Measurements from ENCODE around the gene COL18A1.
"Not testable (repeated sequence)": the region's sequence is repeated elsewhere in the genome, so short reads cannot be mapped to it uniquely, and the experiment has no call there.

COL18A1 gene

GRCh38 chr21:45527151-45527999 lies 122.4 kb downstream of the COL18A1 start:
- not testable (repeated sequence) for FAIRE-seq

GRCh38 chr21:45528028-45528705 lies 123.2 kb downstream of the COL18A1 start:
- FAIRE-seq = no peak

- no peak for FAIRE-seq
Measured at GRCh38 chr21:45528981-45529784, 124.2 kb downstream of the COL18A1 start.

GRCh38 chr21:45529785-45530422 lies 124.9 kb downstream of the COL18A1 start:
- no peak for FAIRE-seq

- FAIRE-seq = no peak
Measured at GRCh38 chr21:45530423-45531113, 125.6 kb downstream of the COL18A1 start.

- not testable (repeated sequence) for FAIRE-seq
Measured at GRCh38 chr21:45531114-45531392, 126.1 kb downstream of the COL18A1 start.

GRCh38 chr21:45531393-45532215 lies 126.6 kb downstream of the COL18A1 start:
- FAIRE-seq = no peak

GRCh38 chr21:45532826-45533360 lies 127.9 kb downstream of the COL18A1 start:
- FAIRE-seq = no peak

- FAIRE-seq = no peak
Measured at GRCh38 chr21:45533361-45533845, 128.4 kb downstream of the COL18A1 start.

- no peak for FAIRE-seq
Measured at GRCh38 chr21:45533846-45534635, 129.1 kb downstream of the COL18A1 start.

- no peak for FAIRE-seq
Measured at GRCh38 chr21:45534636-45535331, 129.8 kb downstream of the COL18A1 start.

- FAIRE-seq = no peak
Measured at GRCh38 chr21:45535341-45536081, 130.5 kb downstream of the COL18A1 start.

- no peak for FAIRE-seq
Measured at GRCh38 chr21:45536301-45537081, 131.5 kb downstream of the COL18A1 start.

- no peak for FAIRE-seq
Measured at GRCh38 chr21:45537111-45537745, 132.3 kb downstream of the COL18A1 start.

- FAIRE-seq = no peak
Measured at GRCh38 chr21:45537746-45538291, 132.9 kb downstream of the COL18A1 start.

- no peak for FAIRE-seq
Measured at GRCh38 chr21:45538381-45539045, 133.5 kb downstream of the COL18A1 start.

Measured in A204.1 (cell line).